PC-9 (cell line): ENCODE measurements around the gene PKNOX2. TPM values are rescaled to one million over a fixed set of nuclear protein-coding genes. Genes with fewer than 3 reads are reported as not detected.

Experiments
- BruUV-seq: library from RNA; stranded (reverse); fragments of 400-500 nt; replicated peaks from 2 replicates; lab custom pipeline; 2021; lab: Mats Ljungman, UMichigan
- CTCF ChIA-PET: fragments of 300-600 bp; sonication (Branson Sonifier 250); formaldehyde crosslinking; loops from one replicate; lab custom pipeline; 2022; ENCODE audit warnings: antibody characterized with exemption; lab: Charles Lee
- POLR2A ChIA-PET: fragments of 300-600 bp; sonication (Branson Sonifier 250); formaldehyde crosslinking; loops from one replicate; lab custom pipeline; 2022; ENCODE audit warnings: antibody characterized with exemption; ENCODE audit not compliant: unreplicated experiment; lab: Charles Lee
- DNase-seq, 2 experiments: peaks; one replicate each; pipeline versions ENCODE4 v3.0.0 to v3.0.0-alpha.2; 2015 to 2022; ENCODE audit warnings: mixed read lengths in 1 of 2
- H2AFZ ChIP-seq: fragments of 200-600 bp; sonication (generic); 2 replicates; pipeline ENCODE4 v1.8.1; 2017; ENCODE audit warnings: antibody characterized with exemption
- H3F3A ChIP-seq: fragments of 200-600 bp; sonication (generic); 2 replicates; pipeline ENCODE4 v1.8.1; 2017; ENCODE audit warnings: antibody characterized with exemption, mild to moderate bottlenecking, low read depth; ENCODE audit not compliant: insufficient read depth
- H3K27ac ChIP-seq: fragments of 200-600 bp; sonication (generic); 2 replicates; pipeline ENCODE4 v1.6.1; 2016; ENCODE audit warnings: mixed run types
- H3K27me3 ChIP-seq: fragments of 200-600 bp; sonication (generic); 2 replicates; pipeline ENCODE4 v1.6.1; 2016; ENCODE audit warnings: low read depth, mixed run types; ENCODE audit not compliant: insufficient read depth
- H3K36me3 ChIP-seq: fragments of 200-600 bp; sonication (generic); 2 replicates; pipeline ENCODE4 v1.6.1; 2016; ENCODE audit warnings: low read depth, mixed run types
- H3K4me1 ChIP-seq: fragments of 200-600 bp; sonication (generic); replicated peaks from 2 replicates; pipeline ENCODE4 v1.6.1; 2016; ENCODE audit warnings: mixed run types; ENCODE audit not compliant: insufficient read depth
- H3K4me2 ChIP-seq: fragments of 200-600 bp; sonication (generic); 2 replicates; pipeline ENCODE4 v1.6.1; 2017; ENCODE audit warnings: mixed run types
- H3K4me3 ChIP-seq: fragments of 200-600 bp; sonication (generic); 2 replicates; pipeline ENCODE4 v1.6.1; 2016; ENCODE audit warnings: mixed run types
- H3K79me2 ChIP-seq: fragments of 200-600 bp; sonication (generic); 2 replicates; pipeline ENCODE4 v1.6.1; 2017; ENCODE audit warnings: low read depth, mixed run types
- H3K9me2 ChIP-seq: fragments of 200-600 bp; sonication (generic); 2 replicates; pipeline ENCODE4 v1.8.1; 2017; ENCODE audit warnings: mild to moderate bottlenecking; ENCODE audit not compliant: insufficient read depth
- H3K9me3 ChIP-seq: fragments of 200-600 bp; sonication (generic); 2 replicates; pipeline ENCODE4 v1.8.1; 2016; ENCODE audit warnings: low read depth; ENCODE audit not compliant: insufficient read depth
- H4K20me1 ChIP-seq: fragments of 200-600 bp; sonication (generic); 2 replicates; pipeline ENCODE4 v1.8.1; 2017; ENCODE audit not compliant: insufficient read depth
- CTCF ChIP-seq: fragments of 200-600 bp; sonication (generic); conservative IDR thresholded peaks from 2 replicates; pipeline ENCODE4 v1.6.1; 2017; ENCODE audit warnings: mixed run types, antibody characterized with exemption, mild to moderate bottlenecking, moderate library complexity
- EZH2 ChIP-seq: fragments of 200-600 bp; sonication (generic); IDR thresholded peaks from 2 replicates; pipeline ENCODE4 v1.8.0; 2017; ENCODE audit warnings: antibody characterized with exemption, low read depth
- intact Hi-C: fragments of 100-400 bp; cut with micrococcal nuclease; formaldehyde crosslinking; loops from one replicate; pipeline ENCODE4 v1.10.0; 2022; ENCODE audit not compliant: unreplicated experiment
- total RNA-seq: library from RNA; stranded (reverse); gene quantifications from 2 replicates; pipeline ENCODE4 v1.2.3, GENCODE V29; 2021

The PKNOX2 gene
- total RNA-seq, 1 experiment from 2014 or later, result not detected

- H3K9me3 ChIP-seq, result no peaks in the 10 kb centered on the region
- no peak for TF ChIP-seq EZH2
- TF ChIP-seq CTCF, result no peak
- H3K79me2 ChIP-seq, result no peaks in the 10 kb centered on the region
- no peaks in the 10 kb centered on the region for H4K20me1 ChIP-seq
- POLR2A ChIA-PET, result no interaction called here
- CTCF ChIA-PET, result no interaction called here
- no peak overlapping the region for H2AFZ ChIP-seq
- peaks cover 15% of the 10 kb centered on the region for H3K4me1 ChIP-seq
- H3K4me3 ChIP-seq, result no peak overlapping the region
- H3K27me3 ChIP-seq, result no peaks in the 10 kb centered on the region
- no peak overlapping the region for H3K4me2 ChIP-seq
- no TSS peak for BruUV-seq
- no peaks in the 10 kb centered on the region for H3K9me2 ChIP-seq
- no peaks in the 10 kb centered on the region for H3F3A ChIP-seq
- intact Hi-C loops, result no loop called here
- no peak overlapping the region for H3K27ac ChIP-seq
- no peaks in the 10 kb centered on the region for H3K36me3 ChIP-seq
- DNase-seq, result no peak
Measured at GRCh38 chr11:125233116-125233515, 68.6 kb downstream of the PKNOX2 start.

GRCh38 chr11:125233736-125234275 is 69.3 kb downstream of the PKNOX2 start:
- CTCF ChIA-PET, result no interaction called here

GRCh38 chr11:125235071-125235471 is 70.5 kb downstream of the PKNOX2 start:
- Histone ChIP-seq H3K9me2 (no peaks in the 10 kb centered on the region), H3K79me2 (no peaks in the 10 kb centered on the region), H3K27ac (no peak overlapping the region), H4K20me1 (no peaks in the 10 kb centered on the region), H3K4me2 (peak overlapping the region; percentile 36), H3K36me3 (no peaks in the 10 kb centered on the region), H3K4me1 (peaks cover 15% of the 10 kb centered on the region), H3K27me3 (no peaks in the 10 kb centered on the region), H3F3A (no peaks in the 10 kb centered on the region), H3K9me3 (no peaks in the 10 kb centered on the region), H3K4me3 (no peak overlapping the region), H2AFZ (no peak overlapping the region)
- peak in 1 of 2 experiments; percentile 79 for DNase-seq
- intact Hi-C loops, result no loop called here
- POLR2A ChIA-PET, result no interaction called here
- BruUV-seq, result no TSS peak
- TF ChIP-seq EZH2, result no peak
- TF ChIP-seq CTCF, result no peak
- CTCF ChIA-PET, result interaction anchor here (0.7 kb wide), 1 partner anchor 172 kb away, joined by 3 read pairs; the partner anchor contains the start of gene SLC37A2

More at GRCh38 chr11:125233736-125234275, 69.3 kb downstream of the PKNOX2 start:
- Histone ChIP-seq H3K4me2 (no peak overlapping the region), H3K27ac (no peak overlapping the region), H3K27me3 (no peaks in the 10 kb centered on the region), H4K20me1 (no peaks in the 10 kb centered on the region), H3K36me3 (no peaks in the 10 kb centered on the region), H3K4me1 (peaks cover 15% of the 10 kb centered on the region), H2AFZ (no peak overlapping the region), H3F3A (no peaks in the 10 kb centered on the region), H3K9me2 (no peaks in the 10 kb centered on the region), H3K9me3 (no peaks in the 10 kb centered on the region), H3K4me3 (no peak overlapping the region), H3K79me2 (no peaks in the 10 kb centered on the region)
- peak in 1 of 2 experiments; percentile 21 for DNase-seq
- POLR2A ChIA-PET, result no interaction called here
- intact Hi-C loops, result no loop called here
- TF ChIP-seq CTCF (no peak), EZH2 (no peak)
- no TSS peak for BruUV-seq
